ENCODE data around the gene OSBP.
"Not testable (repeated sequence)": the region's sequence is repeated elsewhere in the genome, so short reads cannot be mapped to it uniquely, and the experiment has no call there.

OSBP gene

DNA sequence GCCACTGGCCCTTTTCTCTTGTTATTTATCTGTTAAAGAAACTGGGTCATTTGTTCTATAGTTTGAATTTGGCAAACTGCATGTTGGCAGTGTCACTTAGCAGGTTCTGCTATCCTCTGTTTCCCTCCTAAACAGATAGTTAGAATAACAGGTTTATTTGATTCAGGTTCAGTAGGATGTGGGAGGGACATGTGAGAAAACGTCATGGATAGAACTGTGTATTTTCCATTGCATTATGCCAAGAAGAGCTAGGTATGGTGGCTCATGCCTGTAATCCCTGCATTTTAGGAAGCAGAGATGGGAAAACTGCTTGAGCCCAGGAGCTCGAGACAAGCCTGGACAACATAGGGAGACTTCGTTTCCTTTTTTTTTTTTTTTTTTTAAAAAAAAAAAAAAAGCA, 29.0 kb upstream of the OSBP start:
- no peak for DNase-seq (ENCODE audit: low spot score)
- ChIA-PET POLR2A (ENCODE audit: low non-redundant PET) (no interaction called here), CTCF (no interaction called here)
- no peak overlapping the region for H3K27ac ChIP-seq
- TF ChIP-seq, protein P1, sequence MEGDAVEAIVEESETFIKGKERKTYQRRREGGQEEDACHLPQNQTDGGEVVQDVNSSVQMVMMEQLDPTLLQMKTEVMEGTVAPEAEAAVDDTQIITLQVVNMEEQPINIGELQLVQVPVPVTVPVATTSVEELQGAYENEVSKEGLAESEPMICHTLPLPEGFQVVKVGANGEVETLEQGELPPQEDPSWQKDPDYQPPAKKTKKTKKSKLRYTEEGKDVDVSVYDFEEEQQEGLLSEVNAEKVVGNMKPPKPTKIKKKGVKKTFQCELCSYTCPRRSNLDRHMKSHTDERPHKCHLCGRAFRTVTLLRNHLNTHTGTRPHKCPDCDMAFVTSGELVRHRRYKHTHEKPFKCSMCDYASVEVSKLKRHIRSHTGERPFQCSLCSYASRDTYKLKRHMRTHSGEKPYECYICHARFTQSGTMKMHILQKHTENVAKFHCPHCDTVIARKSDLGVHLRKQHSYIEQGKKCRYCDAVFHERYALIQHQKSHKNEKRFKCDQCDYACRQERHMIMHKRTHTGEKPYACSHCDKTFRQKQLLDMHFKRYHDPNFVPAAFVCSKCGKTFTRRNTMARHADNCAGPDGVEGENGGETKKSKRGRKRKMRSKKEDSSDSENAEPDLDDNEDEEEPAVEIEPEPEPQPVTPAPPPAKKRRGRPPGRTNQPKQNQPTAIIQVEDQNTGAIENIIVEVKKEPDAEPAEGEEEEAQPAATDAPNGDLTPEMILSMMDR (conservative IDR thresholded peaks at IDR 0.05; ENCODE audit: low read depth): no peak

DNA sequence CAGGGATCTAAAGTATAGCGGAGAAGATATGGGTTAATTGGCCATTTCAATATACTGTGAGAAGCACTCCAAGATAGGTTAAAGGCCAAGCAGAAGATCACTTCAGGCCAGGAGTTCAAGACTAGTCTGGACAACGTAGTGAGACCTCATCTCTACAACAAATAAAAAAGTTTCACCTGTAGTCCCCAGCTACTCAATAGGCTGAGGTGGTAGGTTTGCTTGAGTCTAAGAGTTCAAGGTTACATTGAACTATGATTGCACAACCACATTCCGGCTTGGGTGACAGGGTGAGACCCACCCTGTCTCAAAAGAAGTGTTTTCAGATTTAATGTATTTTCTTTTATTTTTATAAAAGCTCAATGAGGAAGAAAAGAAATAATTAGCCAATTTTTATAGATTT, 27.8 kb upstream of the OSBP start:
- no peak for DNase-seq (ENCODE audit: low spot score)
- POLR2A ChIA-PET (ENCODE audit: low non-redundant PET): no interaction called here
- CTCF ChIA-PET: no interaction called here
- H3K27ac ChIP-seq: no peak overlapping the region
- TF ChIP-seq, protein P1 (conservative IDR thresholded peaks at IDR 0.05; ENCODE audit: low read depth): no peak

DNA sequence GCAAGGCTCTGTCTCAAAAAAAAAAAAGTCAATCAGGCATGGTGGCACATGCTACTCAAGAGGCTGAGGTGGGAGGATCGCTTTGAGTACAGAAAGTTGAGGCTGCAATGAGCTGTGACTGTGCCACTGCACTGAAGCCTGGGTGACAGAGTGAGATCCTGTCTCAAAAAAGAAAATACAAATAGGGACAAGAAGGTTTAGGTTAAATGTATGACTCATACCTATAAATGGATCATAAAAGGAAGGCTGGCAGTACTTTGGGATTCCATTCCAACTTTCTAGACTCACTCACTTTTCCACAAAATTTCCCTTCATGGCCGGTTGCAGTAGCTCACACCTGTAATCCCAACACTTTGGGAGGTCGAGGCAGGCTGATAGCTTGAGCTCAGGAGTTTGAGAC, 25.6 kb upstream of the OSBP start:
- TF ChIP-seq, protein P1 (conservative IDR thresholded peaks at IDR 0.05; ENCODE audit: low read depth): no peak
- ChIA-PET CTCF (no interaction called here), POLR2A (ENCODE audit: low non-redundant PET) (no interaction called here)
- H3K27ac ChIP-seq: no peak overlapping the region
- DNase-seq (ENCODE audit: low spot score): no peak

DNA sequence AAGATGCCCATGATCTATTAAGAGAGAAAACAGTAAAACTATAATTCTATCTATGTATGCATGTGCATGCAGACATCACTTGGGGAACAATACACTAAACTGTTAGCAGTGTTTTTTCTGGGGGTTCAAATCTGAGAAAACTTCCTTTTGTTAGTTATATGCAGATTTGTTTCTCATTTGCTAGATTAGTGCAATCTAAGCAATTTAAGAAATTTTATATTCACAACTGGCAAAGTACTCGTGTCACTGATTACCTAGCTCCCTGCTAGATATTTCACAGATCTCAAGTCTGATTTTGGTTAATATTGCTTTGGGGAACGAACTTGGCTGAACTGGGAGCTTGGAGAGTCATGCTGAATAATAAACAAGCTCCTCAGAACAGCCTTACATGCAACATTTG, 14.9 kb upstream of the OSBP start:
- no peak overlapping the region for H3K27ac ChIP-seq
- POLR2A ChIA-PET (ENCODE audit: low non-redundant PET): no interaction called here
- no peak for DNase-seq (ENCODE audit: low spot score)
- TF ChIP-seq, protein P1 (conservative IDR thresholded peaks at IDR 0.05; ENCODE audit: low read depth): no peak
- CTCF ChIA-PET: no interaction called here

DNA sequence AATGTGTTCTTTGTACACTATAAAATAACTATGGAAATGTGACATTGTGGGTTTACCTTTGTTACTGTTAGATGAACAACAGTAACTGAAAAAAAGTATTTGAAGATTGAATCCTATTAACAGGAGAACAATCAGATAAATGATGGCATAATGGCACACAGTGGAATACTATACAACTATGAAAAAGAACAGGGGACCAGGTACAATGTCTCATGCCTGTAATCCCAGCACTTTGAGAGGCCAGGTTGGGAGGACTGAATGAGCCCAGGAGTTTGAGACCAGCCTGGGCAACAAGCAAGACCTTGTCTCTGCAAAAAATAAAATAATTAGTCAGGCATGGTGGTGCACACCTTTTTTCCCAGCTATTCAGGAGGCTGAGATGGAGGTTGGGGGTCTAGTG, 14.4 kb upstream of the OSBP start:
- CTCF ChIA-PET: no interaction called here
- POLR2A ChIA-PET (ENCODE audit: low non-redundant PET): no interaction called here
- no peak for DNase-seq (ENCODE audit: low spot score)

DNA sequence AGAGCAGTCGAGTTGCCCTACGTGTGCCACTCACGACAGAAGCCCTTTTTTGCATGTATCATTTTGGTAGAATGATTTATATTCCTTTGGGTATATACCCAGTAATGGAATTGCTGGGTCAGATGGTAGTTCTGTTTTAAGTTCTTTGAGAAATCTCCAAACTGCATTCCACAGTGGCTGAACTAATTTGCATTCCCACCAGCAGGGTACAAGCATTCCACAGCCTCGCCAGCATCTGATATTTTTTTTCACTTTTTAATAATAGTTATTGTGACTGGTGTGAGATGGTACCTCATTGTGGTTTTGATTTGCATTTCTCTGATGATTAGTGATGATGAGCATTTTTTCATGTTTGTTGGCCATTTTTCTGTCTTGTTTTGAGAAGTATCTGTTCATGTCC, 11.4 kb upstream of the OSBP start:
- H3K27ac ChIP-seq; CTCF ChIA-PET; POLR2A ChIA-PET (ENCODE audit: low non-redundant PET); DNase-seq (ENCODE audit: low spot score): not testable (repeated sequence)

More for the DNA sequence above, 14.4 kb upstream of the OSBP start:
- H3K27ac ChIP-seq: no peak overlapping the region
- TF ChIP-seq, protein P1 (conservative IDR thresholded peaks at IDR 0.05; ENCODE audit: low read depth): no peak

DNA sequence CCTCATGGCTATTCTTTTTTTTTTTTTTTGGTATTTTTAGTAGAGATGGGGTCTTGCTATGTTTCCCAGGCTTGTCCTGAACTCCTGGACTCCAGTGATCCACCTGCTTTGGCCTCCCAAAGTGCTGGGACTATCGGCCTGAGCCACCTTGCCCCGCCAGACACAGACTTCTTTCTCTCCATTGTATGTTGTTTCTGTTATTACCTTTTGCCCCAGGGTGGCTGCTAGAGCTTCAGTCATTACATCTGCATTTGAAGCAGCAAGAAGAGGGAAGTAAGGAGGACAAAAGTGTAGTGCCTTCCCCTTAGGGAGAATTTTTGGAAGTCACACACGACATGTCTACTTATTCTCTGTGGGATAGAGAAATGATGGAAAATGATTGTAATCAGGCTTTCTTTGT, 10.1 kb upstream of the OSBP start:
- TF ChIP-seq, protein P1 (conservative IDR thresholded peaks at IDR 0.05; ENCODE audit: low read depth): no peak
- no peak for DNase-seq (ENCODE audit: low spot score)
- ChIA-PET POLR2A (ENCODE audit: low non-redundant PET) (no interaction called here), CTCF (no interaction called here)
- H3K27ac ChIP-seq: no peak overlapping the region

Measured in RWPE1 (cell line).